Measurements from ENCODE around the gene CFAP70.
"Not testable (repeated sequence)": the region's sequence is repeated elsewhere in the genome, so short reads cannot be mapped to it uniquely, and the experiment has no call there.

The CFAP70 gene

DNA sequence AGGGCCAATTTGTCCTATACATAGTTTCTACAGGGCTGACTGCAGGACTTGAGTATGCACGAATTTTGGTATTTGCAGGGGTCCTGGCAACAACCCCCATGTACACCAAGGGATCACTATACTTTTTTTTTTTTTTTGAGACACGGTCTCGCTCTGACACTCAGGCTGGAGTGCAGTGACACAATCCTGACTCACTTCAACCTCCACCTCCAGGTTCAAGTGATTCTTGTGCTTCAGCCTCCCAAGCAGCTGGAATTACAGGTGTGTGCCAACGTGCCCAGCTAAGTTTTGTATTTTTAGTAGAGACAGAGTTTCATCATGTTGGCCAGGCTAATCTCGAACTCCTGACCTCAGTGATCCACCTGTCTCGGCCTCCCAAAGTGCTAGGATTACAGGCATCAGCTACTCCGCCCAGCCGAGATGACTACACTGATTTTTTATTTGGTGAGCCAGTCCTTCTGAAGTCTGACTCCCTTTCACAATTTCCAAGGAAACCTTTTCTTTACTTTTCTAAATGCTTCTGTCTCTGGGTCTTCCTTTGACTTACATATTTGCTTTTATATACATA is 19.8 kb downstream of the CFAP70 start:
- DNase-seq: no peak

DNA sequence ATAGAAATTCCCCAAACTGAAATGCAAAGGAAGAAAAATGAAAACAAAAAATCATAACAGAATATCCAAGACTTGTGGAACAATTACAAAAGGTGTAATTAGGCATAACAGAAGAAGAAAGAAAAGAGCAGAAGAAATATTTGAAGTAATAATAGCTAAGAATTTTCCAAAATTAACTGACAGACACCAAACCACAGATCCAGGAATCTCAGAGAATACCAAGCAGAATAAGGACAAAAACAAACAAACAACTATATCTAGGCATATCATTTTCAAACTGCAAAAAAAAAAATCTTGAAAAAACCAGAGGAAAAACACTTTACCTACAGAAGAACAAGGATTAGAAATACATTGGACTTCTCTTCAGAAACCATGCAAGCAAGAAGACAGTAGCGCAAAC is 25.5 kb downstream of the CFAP70 start:
- no peak for DNase-seq

DNA sequence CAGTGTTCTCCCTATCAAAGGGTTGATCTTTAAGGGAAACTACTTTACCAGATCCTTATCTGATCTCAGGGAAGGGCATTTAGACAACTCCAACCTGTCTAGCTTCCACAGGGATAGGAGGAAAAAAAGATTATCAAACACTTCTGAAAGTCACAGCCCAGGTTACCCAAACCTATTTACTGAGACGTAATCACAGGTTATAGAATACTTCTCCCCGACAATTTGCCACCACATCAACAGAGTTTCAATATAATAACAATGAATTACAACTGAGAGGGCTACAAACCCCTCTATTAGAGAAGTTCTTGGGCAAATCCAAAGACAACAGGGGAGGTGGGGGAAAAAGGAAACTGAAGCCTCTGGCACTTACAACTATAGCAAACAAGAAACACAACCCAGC is 26.3 kb downstream of the CFAP70 start:
- DNase-seq: no peak

DNA sequence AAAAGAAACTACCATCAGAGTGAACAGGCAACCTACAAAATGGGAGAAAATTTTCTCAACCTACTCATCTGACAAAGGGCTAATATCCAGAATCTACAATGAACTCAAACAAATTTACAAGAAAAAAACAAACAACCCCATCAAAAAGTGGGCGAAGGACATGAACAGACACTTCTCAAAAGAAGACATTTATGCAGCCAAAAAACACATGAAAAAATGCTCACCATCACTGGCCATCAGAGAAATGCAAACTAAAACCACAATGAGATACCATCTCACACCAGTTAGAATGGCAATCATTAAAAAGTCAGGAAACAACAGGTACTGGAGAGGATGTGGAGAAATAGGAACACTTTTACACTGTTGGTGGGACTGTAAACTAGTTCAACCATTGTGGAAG is 30.1 kb downstream of the CFAP70 start:
- DNase-seq: not testable (repeated sequence)

DNA sequence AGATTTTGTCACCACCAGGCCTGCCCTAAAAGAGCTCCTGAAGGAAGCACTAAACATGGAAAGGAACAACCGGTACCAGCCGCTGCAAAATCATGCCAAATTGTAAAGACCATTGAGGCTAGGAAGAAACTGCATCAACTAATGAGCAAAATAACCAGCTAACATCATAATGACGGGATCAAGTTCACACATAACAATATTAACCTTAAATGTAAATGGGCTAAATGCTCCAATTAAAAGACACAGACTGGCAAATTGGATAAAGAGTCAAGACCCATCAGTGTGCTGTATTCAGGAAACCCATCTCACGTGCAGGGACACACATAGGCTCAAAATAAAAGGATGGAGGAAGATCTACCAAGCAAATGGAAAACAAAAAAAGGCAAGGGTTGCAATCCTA is 33.4 kb downstream of the CFAP70 start:
- not testable (repeated sequence) for DNase-seq

DNA sequence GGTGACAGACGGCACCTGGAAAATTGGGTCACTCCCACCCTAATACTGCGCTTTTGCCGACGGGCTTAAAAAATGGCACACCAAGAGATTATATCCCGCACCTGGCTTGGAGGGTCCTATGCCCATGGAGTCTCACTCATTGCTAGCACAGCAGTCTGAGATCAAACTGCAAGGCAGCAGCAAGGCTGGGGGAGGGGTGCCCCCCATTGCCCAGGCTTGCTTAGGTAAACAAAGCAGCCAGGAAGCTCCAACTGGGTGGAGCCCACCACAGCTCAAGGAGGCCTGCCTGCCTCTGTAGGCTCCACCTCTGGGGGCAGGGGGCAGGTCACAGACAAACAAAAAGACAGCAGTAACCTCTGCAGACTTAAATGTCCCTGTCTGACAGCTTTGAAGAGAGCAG is 35.1 kb downstream of the CFAP70 start:
- DNase-seq: not testable (repeated sequence)

DNA sequence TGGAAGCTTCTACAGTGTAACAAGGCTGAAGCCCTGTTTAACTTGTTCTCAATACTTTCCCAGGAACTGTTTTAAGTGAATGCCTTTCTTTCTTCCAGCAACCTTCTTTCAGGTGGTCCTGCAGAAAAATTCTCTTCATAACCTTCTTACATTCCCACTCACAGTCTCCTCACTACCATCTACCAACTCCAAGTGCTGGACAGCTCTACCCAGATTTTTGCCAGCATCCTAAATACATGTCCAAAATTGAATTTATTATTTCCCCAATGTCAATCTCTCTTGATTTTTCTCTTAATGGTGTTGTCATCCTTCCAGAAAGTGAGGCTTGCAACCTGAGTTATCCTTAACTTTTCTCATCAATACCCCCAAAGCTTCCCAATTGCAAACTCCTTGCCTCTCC is 48.2 kb downstream of the CFAP70 start:
- DNase-seq: no peak

DNA sequence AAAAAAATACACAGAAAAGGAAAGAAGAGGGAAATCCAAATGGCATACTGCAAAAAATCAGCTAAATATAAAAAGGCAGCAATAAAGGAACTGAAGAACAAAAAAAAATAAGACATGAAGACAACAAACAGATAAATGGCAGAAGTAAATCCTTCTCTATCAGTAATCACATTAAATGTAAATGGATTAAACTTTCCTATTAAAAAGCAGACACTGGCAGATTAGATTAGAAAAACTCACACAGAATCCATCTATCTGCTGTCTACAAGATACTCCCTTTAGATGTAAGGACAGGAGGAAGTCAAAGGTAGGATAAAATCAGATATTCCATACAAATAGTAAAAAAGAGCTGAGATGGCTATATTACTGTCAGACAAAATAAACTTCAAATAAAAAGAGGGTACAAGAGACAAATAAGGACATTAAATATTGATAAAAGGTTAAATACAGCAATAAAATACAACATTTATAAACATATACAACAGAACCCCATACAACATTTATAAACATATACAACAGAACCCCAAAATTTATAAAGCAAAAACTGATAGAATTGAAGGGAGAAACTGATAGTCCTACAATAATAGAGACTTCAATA is 51.4 kb downstream of the CFAP70 start:
- DNase-seq: no peak

DNA sequence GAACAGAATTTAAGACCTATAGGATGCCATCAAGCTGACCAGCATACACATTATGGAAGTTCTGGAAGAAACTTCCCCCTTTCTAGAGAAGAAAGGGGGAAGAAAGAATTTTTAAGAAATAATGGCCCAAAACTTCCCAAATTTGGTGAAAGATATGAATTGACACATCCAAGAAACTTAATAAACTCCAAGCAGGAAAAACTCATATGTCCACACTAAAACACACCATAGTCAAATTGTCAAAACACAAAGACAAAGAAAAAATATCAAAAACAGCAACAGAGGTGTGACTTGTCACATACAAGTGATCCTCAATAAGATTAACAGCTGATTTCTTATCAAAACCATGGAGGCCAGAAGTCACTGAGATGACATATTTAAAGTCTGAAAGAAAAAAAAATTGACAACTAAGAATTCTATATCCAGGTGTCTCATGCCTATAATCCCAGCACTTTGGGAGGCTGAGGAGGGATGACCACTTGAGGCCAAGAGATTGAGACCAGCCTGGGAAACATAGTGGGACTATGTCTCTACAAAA is 52.4 kb downstream of the CFAP70 start:
- no peak for DNase-seq

DNA sequence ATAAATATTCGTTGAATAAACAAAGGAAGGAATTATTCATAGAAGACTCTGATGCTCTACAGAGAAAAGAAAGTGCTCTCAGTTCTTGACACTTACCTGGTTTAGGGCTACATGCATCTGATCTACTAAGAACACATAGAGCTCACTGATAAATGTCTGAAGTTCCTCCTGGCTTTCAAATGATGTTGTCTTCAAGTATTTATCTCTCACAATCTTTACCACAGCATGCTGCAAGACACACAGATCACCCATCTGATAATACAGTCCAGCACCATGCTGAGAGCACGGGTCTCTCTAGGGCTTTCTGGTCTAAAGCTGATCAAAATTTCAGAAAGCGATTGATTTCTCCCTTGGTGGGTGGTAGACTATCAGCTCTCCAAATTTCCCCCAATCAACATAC is 61.7 kb downstream of the CFAP70 start:
- DNase-seq: no peak

DNA sequence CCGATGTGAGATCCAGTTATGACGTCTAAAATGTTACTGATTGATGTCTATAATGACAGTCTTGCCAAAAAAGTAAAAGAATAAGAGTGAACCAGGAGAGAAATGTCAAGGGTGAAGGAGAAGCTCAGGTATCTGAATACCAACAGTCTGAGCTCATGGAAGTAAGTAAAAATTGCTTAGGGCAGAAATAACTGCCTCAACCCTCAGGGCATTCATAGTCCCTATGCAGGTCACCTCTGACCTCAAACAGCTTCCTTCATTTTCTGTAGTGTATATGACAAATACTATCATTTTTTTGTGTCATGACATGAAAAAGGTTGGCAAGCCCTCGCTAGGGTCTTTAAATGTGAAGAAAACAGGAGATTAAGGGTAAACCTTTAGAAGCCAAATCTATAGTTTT is 65.2 kb downstream of the CFAP70 start:
- DNase-seq: no peak

DNA sequence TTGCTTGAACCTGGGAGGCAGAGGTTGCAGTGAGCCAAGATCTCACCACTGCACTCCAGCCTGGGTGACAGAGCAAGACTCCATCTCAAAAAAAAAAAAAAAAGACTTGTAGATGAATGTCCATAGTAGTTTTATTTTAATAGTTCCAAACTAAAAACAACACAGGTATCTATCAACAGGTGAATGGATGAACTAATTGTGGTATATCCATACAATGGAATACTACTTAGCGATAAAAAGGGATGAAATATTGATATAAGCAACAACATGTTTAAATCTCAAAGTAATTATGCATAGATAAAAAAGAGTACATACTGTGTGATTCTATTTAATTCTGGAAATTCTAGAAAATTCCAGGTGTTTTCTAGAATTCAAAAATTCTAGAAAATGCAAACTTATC is 68.7 kb downstream of the CFAP70 start:
- DNase-seq: no peak

DNA sequence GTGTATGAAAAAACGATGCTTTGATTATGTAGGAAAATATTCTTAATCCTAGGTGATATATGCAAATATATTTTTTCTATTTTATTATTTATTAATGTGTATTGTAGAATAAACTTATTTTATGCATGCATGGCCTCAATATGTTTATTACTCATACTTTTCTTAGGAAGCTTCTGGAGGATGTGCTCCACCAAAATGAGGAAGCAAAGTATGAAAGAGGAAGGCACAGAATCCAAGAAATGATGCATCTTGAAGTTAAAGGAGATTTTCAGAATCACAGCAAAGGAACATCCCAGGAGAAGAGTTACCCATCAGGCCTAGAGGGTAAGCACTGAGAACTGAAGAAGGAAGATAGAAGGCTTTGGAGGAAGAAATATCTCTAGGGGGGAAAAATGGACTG is 71.2 kb downstream of the CFAP70 start:
- DNase-seq: peak in 1 of 2 donors; percentile 1

DNA sequence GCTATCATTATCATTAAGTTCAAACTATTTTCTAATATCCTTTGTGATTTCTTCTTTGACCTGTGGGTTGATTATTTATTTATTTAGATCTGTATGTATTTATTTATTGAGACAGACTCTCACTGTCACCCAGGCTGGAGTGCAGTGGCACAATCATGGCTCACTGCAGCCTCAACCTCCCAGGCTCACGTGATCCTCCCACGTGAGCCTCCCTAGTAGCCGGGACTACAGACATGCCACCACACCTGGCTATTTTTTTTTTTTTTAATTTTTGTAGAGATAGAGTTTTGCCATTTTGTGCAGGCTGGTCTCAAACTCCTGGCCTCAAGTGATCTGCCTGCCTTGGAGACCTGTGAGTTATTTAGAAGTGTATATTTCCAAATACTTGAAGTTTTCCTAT is 77.6 kb downstream of the CFAP70 start:
- no peak for DNase-seq

DNA sequence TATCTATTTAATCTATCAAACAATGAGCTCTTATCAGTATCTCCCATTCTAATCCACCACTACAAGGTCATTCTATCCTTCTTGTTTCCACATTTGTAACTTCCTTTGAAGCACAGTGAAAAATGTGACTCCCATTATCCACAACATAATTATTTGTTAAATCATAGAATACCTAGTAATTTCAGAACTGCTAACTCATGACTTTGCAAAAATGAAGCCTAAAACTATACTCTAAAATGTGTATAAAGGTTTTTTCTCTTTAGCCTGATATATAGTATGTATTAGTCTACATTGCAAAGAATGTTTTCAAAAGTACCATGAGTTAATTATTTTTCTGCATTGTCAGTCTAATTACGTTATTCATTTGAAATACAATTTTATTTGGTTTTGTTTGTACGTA is 94.2 kb downstream of the CFAP70 start:
- no peak for DNase-seq

DNA sequence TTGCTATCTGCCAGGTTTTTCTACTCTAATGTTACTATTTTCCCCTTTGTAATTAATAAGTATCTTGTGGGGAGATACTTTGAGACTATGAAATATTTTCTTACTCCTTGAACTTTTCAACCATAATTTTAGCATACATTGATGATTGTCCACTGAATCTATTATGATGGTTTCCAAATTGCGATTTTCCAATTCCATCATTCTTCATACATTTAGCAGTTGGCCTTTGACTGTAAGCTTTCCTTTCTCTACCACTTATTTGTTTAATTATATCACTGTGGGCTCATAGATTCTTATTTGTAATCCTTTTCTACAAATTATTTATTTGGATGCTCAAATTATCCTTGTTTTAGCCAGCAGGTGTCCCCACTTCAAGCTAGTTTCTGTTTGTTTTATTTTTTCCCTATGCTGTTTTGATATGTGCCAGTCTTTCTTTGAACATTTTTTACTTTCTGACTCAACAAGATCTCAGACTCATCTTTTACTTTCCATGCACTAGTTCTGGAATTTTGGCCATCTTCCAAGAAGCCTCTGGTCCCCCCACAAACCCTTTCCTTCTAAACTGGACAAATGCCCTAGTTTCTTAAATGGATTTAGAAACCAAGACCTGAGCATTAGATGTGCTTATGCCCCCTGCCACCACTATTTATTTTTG is 94.8 kb downstream of the CFAP70 start:
- DNase-seq: peak in 1 of 2 donors; percentile 31

DNA sequence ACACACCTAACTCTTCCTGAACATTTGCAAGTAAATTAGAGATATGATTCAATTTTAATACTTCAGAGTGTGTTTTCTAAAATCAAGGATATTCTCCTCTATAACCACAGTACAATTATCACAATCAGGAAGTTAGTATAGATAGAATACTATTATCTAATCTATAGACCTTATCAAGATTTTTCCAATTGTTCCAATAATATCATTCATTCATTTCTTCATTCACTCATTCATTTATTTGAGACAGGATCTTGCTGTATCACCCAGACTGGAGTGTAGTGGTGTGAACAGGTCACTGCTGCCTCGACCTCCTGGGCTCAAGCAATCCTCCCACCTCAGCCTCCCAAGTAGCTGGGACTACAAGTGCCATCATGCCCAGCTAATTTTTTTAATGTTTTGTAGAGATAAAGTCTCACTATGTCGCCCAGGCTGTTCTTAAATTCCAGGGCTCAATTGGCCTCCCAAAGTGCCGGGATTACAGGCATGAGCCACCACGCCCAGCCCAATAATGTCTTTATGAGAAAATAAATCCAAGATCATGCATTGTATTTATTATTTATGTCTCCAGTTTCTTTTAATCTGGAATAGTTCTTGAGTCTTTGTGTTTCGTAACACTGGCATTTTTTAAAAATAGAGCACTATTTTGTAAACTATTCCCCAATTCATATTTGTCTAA is 95.6 kb downstream of the CFAP70 start:
- no peak for DNase-seq

DNA sequence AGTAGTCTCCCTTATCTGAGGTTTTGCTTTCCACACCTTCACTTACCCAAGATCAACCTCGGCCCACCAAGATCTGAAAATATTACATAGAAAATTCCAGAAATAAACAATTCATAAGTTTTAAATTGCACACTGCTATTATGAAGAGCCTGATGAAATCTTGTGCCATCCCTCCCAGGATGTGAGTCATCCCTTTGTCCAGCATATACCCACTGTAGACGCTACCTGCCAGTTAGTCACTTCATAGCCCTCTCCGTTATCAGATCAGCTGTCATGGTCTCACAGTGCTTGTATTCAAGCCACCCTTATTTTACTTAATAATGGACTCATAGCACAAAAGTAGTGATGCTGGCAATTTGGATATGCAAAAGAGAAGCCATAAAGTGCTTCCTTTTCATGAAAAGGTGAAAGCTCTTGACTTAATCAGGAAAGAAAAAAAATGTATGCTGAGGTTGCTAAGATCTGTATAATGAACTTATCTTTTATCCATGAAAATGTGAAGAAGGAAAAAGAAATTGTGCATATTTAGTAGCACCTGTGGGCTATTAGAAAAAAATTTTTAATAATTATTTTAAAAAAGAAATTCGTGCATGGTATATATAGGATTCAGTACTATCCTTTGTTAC is 96.4 kb downstream of the CFAP70 start:
- no peak for DNase-seq

DNA sequence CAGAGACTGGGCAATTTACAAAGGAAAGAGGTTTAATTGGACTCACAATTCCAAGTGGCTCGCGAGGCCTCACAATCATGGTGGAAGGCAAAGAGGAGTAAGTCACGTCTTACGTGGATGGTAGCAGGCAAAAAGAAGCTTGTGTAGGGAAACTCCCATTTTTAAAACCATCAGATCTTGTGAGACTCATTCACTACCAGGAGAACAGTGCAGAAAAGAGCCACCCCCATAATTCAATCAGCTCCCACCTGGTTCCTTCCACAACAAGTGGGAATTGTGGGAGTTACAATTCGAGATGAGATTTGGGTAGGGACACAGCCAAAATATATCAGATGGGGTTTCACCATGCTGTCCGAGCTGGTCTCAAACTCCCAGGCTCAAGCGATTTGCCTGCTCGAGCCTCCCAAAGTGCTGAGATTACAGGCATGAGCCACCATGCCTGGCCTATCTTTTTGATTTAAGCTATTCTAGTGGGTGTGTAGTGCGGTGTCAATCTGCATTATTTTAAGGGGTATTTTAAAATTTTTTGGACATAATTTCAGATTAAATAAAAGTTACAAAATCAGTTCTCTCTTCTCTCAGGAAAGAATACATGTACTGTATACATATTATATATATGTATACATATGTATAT is 97.2 kb downstream of the CFAP70 start:
- no peak for DNase-seq

DNA sequence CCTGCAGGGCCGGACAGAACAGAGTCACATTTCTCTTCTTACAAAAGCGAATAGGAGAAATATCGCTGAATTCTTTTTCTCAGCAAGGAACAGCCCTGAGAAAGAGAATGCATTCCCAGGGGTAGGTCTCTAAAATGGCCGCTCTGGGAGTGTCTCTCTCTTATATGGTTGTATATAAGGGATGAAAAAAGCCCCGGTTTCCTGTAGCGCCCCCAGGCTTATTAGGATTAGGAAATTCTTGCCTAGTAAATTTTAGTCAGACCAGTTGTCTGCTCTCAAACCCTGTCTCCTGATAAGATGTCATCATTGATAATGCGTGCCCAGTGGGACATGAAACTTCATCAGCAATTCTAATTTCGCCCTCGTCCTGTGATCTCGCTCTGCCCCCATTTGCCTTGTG is 100.1 kb downstream of the CFAP70 start:
- DNase-seq: not testable (repeated sequence)

DNA sequence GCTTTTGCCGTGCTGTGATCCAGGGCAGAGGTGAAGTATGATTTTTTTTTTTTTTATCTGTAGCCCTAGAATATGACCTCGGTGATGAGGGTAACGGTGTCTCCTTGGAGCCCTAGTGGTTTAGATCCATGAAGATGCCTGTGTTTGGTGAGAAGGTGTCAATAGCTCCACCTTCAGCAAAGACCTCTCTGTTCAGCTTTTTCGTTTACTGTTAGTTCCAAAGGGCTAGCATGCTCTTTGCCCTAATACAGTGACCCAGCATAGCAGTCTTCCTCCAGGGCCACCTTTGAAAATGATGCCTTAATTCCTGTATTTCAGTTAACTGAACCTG is 105.5 kb downstream of the CFAP70 start:
- peak in 1 of 2 donors; percentile 31 for DNase-seq

DNA sequence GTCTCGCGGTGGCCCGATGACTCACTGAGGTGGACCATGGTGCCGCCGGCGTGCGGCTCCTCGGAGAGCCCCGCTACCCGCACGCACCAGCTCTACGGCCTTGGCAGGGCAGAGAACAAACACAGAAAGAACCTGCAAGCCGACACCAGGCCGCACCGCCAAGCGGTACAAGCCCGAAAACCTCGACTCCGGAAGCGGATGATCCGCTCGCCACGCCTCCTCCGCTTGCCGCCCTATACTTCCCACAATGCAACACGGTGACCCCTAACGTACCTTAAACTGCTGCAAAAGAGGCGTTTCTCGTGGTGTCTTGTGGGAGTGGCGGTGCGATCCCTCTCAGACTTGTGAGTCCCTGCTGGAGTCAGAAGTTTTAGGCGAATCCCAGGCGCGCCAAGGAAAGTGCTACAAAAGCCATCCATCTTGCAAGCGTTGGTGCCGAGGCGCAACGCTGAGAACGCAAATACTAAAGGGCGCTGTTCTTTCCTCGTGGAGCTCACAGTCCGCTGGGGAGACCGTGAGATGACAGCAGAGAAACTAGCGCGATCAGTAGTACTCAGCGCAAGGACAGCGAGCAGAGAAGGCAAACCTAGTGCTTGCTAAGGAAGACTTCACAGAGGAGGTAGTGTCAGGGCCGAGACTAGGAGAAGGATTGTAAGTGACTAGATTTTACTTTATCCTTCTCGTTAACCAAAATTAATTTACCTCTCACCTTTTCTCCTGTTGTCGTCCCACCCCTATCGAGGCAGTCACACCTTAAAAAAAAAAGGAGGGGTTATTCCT is 106.0 kb downstream of the CFAP70 start, which contains the start of gene MRPS16:
MRPS16 (minus strand) TSS at position 200 of the 780 bp plus-strand sequence; CDS start at position 38, 162 bp downstream.
- peak; percentile 90 to 95 for DNase-seq

Data from CD4-positive, alpha-beta T cell treated with Interferon alpha-2 for 1 hour (primary cell).